Endothelial cell of umbilical vein (primary cell): ENCODE measurements around the gene KBTBD6. TPM values are rescaled to one million over a fixed set of nuclear protein-coding genes. Genes with fewer than 3 reads are reported as not detected.

ENCODE experiments used
- BruUV-seq: library from RNA; stranded (reverse); fragments of 400-500 nt; replicated peaks from 2 replicates; lab custom pipeline; 2021; lab: Mats Ljungman, UMichigan
- CTCF ChIA-PET: fragments of 300-600, 350-600 bp; sonication (Branson Sonifier 250); formaldehyde crosslinking; loops from one replicate; lab custom pipeline; 2021; ENCODE audit warnings: antibody characterized with exemption, inconsistent platforms; lab: Charles Lee
- POLR2A ChIA-PET: fragments of 300-600, 350-600 bp; sonication (Branson Sonifier 250); formaldehyde crosslinking; loops from one replicate; lab custom pipeline; 2021; ENCODE audit warnings: antibody characterized with exemption, inconsistent platforms; lab: Charles Lee
- DNase-seq: peaks from one replicate; pipeline ENCODE4 v3.0.0-alpha.2; 2011; ENCODE audit warnings: low read depth, low spot score
- FAIRE-seq: peaks from 2 replicates; lab custom pipeline; 2011; peaks lifted over from hg19 to GRCh38; lab: Jason Lieb, UNC
- H2AFZ ChIP-seq: 2 replicates; pipeline ENCODE4 v1.6.0; 2012; ENCODE audit warnings: low read depth, low read length, control low read depth, inconsistent platforms
- H3K27ac ChIP-seq: 2 replicates; pipeline ENCODE4 v1.5.1; 2011; ENCODE audit warnings: low read depth, mild to moderate bottlenecking, control low read depth, low read length, moderate library complexity; ENCODE audit not compliant: insufficient read depth
- H3K27me3 ChIP-seq, 2 experiments: 2 replicates each; pipeline versions ENCODE4 v1.6.0 to v1.6.1; 2011; ENCODE audit warnings: low read length in 2 of 2, mixed read lengths in 1 of 2; ENCODE audit not compliant: control insufficient read depth in 2 of 2, insufficient read depth in 2 of 2
- H3K36me3 ChIP-seq, 2 experiments: 2 replicates in 1 of 2; 3 replicates in 1 of 2; pipeline ENCODE4 v1.5.1; 2011; ENCODE audit warnings: low read length in 2 of 2, mild to moderate bottlenecking in 1 of 2, moderate library complexity in 1 of 2; ENCODE audit not compliant: control insufficient read depth in 2 of 2, insufficient read depth in 2 of 2; ENCODE audit errors: extremely low read depth in 1 of 2
- H3K4me1 ChIP-seq: 3 replicates; pipeline ENCODE4 v1.5.1; 2011; ENCODE audit warnings: mild to moderate bottlenecking, low read length; ENCODE audit not compliant: control insufficient read depth, insufficient read depth; ENCODE audit errors: extremely low read depth
- H3K4me2 ChIP-seq: 2 replicates; pipeline ENCODE4 v1.6.1; 2011; ENCODE audit warnings: low read length, control low read depth, mixed read lengths; ENCODE audit not compliant: insufficient read depth
- H3K4me3 ChIP-seq, 3 experiments: fragments of 200-600 bp in 1 of 3; sonication (generic), shearing (Covaris generic) in 1 of 3; replicated peaks in 1 of 3; 2 replicates each; pipeline ENCODE4 v1.5.1; 2011 to 2016; ENCODE audit warnings: control low read depth in 3 of 3, low read length in 3 of 3, mild to moderate bottlenecking in 2 of 3, inconsistent platforms in 1 of 3, low read depth in 1 of 3, moderate library complexity in 1 of 3; ENCODE audit not compliant: insufficient read depth in 1 of 3
- H3K79me2 ChIP-seq: 2 replicates; pipeline ENCODE4 v1.6.0; 2012; ENCODE audit warnings: low read length, inconsistent platforms; ENCODE audit not compliant: control insufficient read depth, insufficient read depth
- H3K9ac ChIP-seq: replicated peaks from 2 replicates; pipeline ENCODE3; 2011; ENCODE audit warnings: low read length, control low read depth; ENCODE audit not compliant: insufficient read depth; ENCODE audit errors: extremely low read depth
- H3K9me1 ChIP-seq: replicated peaks from 3 replicates; pipeline ENCODE4 v1.6.0; 2011; ENCODE audit warnings: mild to moderate bottlenecking, low read length; ENCODE audit not compliant: control insufficient read depth, insufficient read depth; ENCODE audit errors: extremely low read depth
- H3K9me3 ChIP-seq: replicated peaks from 2 replicates; pipeline ENCODE4 v1.5.1; 2012; ENCODE audit warnings: low read length, inconsistent platforms; ENCODE audit not compliant: control insufficient read depth, insufficient read depth
- H4K20me1 ChIP-seq: replicated peaks from 2 replicates; pipeline ENCODE3; 2011; ENCODE audit warnings: mild to moderate bottlenecking, low read length; ENCODE audit not compliant: control insufficient read depth, insufficient read depth; ENCODE audit errors: extremely low read depth
- EZH2 ChIP-seq: IDR thresholded peaks from 2 replicates; pipeline ENCODE4 v1.6.1; 2012; ENCODE audit warnings: borderline replicate concordance, low read depth, mild to moderate bottlenecking, moderate library complexity, low read length, inconsistent platforms; ENCODE audit not compliant: severe bottlenecking
- FOS ChIP-seq: IDR thresholded peaks from 2 replicates; pipeline ENCODE4 v1.6.1; 2011; ENCODE audit warnings: mild to moderate bottlenecking, low read length, moderate library complexity, borderline replicate concordance; ENCODE audit not compliant: insufficient read depth
- GATA2 ChIP-seq: IDR thresholded peaks from 2 replicates; pipeline ENCODE4 v1.7.0; 2011; ENCODE audit warnings: low read depth, mild to moderate bottlenecking, moderate library complexity, mixed read lengths, low read length; ENCODE audit not compliant: insufficient read length, insufficient read depth
- MYC ChIP-seq: IDR thresholded peaks from one replicate; pipeline ENCODE4 v1.6.1; 2011; ENCODE audit warnings: mild to moderate bottlenecking, low read depth, low read length
- POLR2AphosphoS5 ChIP-seq: IDR thresholded peaks from 2 replicates; pipeline ENCODE4 v1.6.1; 2012; ENCODE audit warnings: low read depth, mild to moderate bottlenecking, control low read depth, low read length, moderate library complexity; ENCODE audit not compliant: insufficient read depth
- dilution Hi-C: fragments of 300-500 bp; cut with MboI; formaldehyde crosslinking; loops from one replicate; pipeline ENCODE4 v1.15.0; 2019; ENCODE audit warnings: low sequenced_read_pairs; ENCODE audit not compliant: extremely low pct_ligation_motif_present
- intact Hi-C: fragments of 100-400 bp; cut with micrococcal nuclease; formaldehyde crosslinking; loops from one replicate; pipeline ENCODE4 v1.10.0; 2022
- polyA plus RNA-seq, 4 experiments: library from polyadenylated mRNA; depleted of rRNA in 3 of 4; stranded (reverse) in 3 of 4; unstranded in 1 of 4; fragments of >200 nt; gene quantifications; 2 replicates each; pipeline versions ENCODE4 v1.2.1 to v1.2.3, GENCODE V29; 2011 to 2012; ENCODE audit warnings: missing spikeins in 1 of 4
- total RNA-seq: library from RNA; stranded (reverse); gene quantifications from 2 replicates; pipeline ENCODE4 v1.2.3, GENCODE V29; 2021
- TF ChIP-seq, protein P1 (sequence below): IDR thresholded peaks from 2 replicates; pipeline ENCODE4 v1.6.1; 2011; ENCODE audit not compliant: insufficient read depth, insufficient read length
- TF ChIP-seq, protein P2 (sequence below), 2 donors: IDR thresholded peaks; 1 replicate in 1 of 2; 2 replicates in 1 of 2; pipeline ENCODE4 v1.5.1; 2011; ENCODE audit warnings: low read length in 2 of 2, mild to moderate bottlenecking in 2 of 2, moderate library complexity in 2 of 2, control low read depth in 1 of 2, inconsistent platforms in 1 of 2, low read depth in 1 of 2; ENCODE audit not compliant: insufficient read depth in 1 of 2; ENCODE audit errors: extremely low read depth in 1 of 2

KBTBD6 gene
- total and polyA plus RNA-seq, 2 donors (not counting 3 experiments of a cell fraction or from before 2014, with no cell fraction given): 2.6 to 6.6 TPM

GRCh38 chr13:41145136-41145908 lies 12.7 kb upstream of the KBTBD6 start:
- Histone ChIP-seq H3K9me1 (no peaks in the 10 kb centered on the region), H4K20me1 (no peaks in the 10 kb centered on the region), H3K4me3 (no peak overlapping the region), H3K36me3 (no peaks in the 10 kb centered on the region), H3K9ac (no peak overlapping the region), H3K4me1 (no peaks in the 10 kb centered on the region), H2AFZ (no peak overlapping the region), H3K27ac (no peak overlapping the region), H3K27me3 (no peaks in the 10 kb centered on the region), H3K4me2 (no peak overlapping the region), H3K9me3 (peaks cover 5% of the 10 kb centered on the region), H3K79me2 (no peaks in the 10 kb centered on the region)
- no TSS peak for BruUV-seq
- TF ChIP-seq GATA2: no peak
- no peak for DNase-seq
- ChIA-PET CTCF (no interaction called here), POLR2A (no interaction called here)
- dilution Hi-C loops: no loop called here
- intact Hi-C loops: no loop called here
- FAIRE-seq: no peak

DNA sequence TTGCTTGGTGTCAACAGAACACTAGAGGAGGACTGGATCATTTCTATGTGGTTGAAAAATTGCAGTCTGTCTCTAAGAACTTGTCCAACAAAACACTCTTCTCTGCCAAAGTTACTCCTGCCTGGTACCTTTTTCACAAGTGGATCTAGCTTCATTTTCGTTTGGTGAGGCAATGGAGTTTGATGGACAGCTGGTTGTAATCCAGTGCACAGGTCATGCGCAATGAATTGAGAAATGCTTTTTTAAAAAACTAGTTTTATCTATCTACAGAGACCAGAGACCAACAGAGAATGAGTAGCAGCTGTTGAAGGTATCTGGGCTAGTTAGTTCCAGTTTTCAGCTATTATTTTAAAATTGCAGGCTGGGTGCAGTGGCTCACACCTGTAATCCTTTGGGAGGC lies 12.0 kb upstream of the KBTBD6 start:
- no peak overlapping the region for H3K4me3 ChIP-seq
- H3K4me1 ChIP-seq: no peaks in the 10 kb centered on the region
- intact Hi-C loops (no loop called here), dilution Hi-C loops (no loop called here)
- no peaks in the 10 kb centered on the region for H3K9me1 ChIP-seq
- BruUV-seq: no TSS peak
- H3K4me2 ChIP-seq: no peak overlapping the region
- H3K9me3 ChIP-seq: peaks cover 5% of the 10 kb centered on the region
- no peak overlapping the region for H3K27ac ChIP-seq
- CTCF ChIA-PET: no interaction called here
- TF ChIP-seq, protein P1, sequence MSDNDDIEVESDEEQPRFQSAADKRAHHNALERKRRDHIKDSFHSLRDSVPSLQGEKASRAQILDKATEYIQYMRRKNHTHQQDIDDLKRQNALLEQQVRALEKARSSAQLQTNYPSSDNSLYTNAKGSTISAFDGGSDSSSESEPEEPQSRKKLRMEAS: no peak
- TF ChIP-seq EZH2: no peak
- TF ChIP-seq FOS: no peak
- no peak for TF ChIP-seq MYC
- no peak for TF ChIP-seq POLR2AphosphoS5
- TF ChIP-seq, protein P2, sequence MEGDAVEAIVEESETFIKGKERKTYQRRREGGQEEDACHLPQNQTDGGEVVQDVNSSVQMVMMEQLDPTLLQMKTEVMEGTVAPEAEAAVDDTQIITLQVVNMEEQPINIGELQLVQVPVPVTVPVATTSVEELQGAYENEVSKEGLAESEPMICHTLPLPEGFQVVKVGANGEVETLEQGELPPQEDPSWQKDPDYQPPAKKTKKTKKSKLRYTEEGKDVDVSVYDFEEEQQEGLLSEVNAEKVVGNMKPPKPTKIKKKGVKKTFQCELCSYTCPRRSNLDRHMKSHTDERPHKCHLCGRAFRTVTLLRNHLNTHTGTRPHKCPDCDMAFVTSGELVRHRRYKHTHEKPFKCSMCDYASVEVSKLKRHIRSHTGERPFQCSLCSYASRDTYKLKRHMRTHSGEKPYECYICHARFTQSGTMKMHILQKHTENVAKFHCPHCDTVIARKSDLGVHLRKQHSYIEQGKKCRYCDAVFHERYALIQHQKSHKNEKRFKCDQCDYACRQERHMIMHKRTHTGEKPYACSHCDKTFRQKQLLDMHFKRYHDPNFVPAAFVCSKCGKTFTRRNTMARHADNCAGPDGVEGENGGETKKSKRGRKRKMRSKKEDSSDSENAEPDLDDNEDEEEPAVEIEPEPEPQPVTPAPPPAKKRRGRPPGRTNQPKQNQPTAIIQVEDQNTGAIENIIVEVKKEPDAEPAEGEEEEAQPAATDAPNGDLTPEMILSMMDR (IDR thresholded peaks at IDR 0.05; ENCODE audit: extremely low read depth in 1 of 2, insufficient read depth in 1 of 2, low read depth in 1 of 2, low read length in 2 of 2): no peak
- H3K36me3 ChIP-seq: no peaks in the 10 kb centered on the region
- H2AFZ ChIP-seq: no peak overlapping the region
- DNase-seq (no peak), FAIRE-seq (no peak)
- H3K79me2 ChIP-seq: no peaks in the 10 kb centered on the region
- POLR2A ChIA-PET: no interaction called here
- H4K20me1 ChIP-seq: no peaks in the 10 kb centered on the region
- no peak overlapping the region for H3K9ac ChIP-seq
- H3K27me3 ChIP-seq: no peaks in the 10 kb centered on the region
